Colonic mucosa (tissue), 4 donors: ENCODE results near the gene ACOXL. TPM values are rescaled to one million over a fixed set of nuclear protein-coding genes. Genes with fewer than 3 reads are reported as not detected.

Experiments used
- DNase-seq: peaks from one replicate; pipeline ENCODE4 v3.0.0-alpha.2; 2020
- H3K27ac ChIP-seq: fragments of 200-600 bp; one replicate; pipeline ENCODE4 v1.8.0; 2021
- H3K27me3 ChIP-seq: fragments of 200-600 bp; one replicate; pipeline ENCODE4 v1.8.0; 2021
- H3K36me3 ChIP-seq: fragments of 200-600 bp; one replicate; pipeline ENCODE4 v1.8.0; 2021
- H3K4me1 ChIP-seq: fragments of 200-600 bp; one replicate; pipeline ENCODE4 v1.8.0; 2021; ENCODE audit warnings: mild to moderate bottlenecking
- H3K4me3 ChIP-seq: fragments of 200-600 bp; one replicate; pipeline ENCODE4 v1.8.0; 2021
- H3K9ac ChIP-seq, 2 donors: one replicate each; pipeline ENCODE4 v1.7.0; 2013; ENCODE audit warnings: control low read depth in 2 of 2, low read depth in 2 of 2, low read length in 2 of 2
- H3K9me3 ChIP-seq: fragments of 200-600 bp; one replicate; pipeline ENCODE4 v1.8.0; 2021
- CTCF ChIP-seq: fragments of 200-600 bp; IDR thresholded peaks from one replicate; pipeline ENCODE4 v1.8.0; 2022; ENCODE audit warnings: antibody characterized with exemption, mild to moderate bottlenecking
- intact Hi-C: fragments of 100-400 bp; cut with DNase I; formaldehyde crosslinking; loops from one replicate; pipeline ENCODE4 v1.14.1; 2022
- total RNA-seq, 2 donors: library from RNA; stranded (reverse); fragmentation: NEBNext Ultra II Directional in 1 of 2; extraction: Animal tissue kit (Norgen Biotek cat#: 25700) in 1 of 2; gene quantifications; one replicate each; pipeline ENCODE4 v1.2.1, GENCODE V29; 2021
- donor health status: healthy.
- donor health status: DM: no; HTN: no; CAD: no.
- donor health status: DM: no; HTN: no; CAD: no.

Gene ACOXL
- total RNA-seq, 2 donors from 2014 or later: 0.32 to 0.82 TPM

- intact Hi-C loops: no loop called here
- no peak overlapping the region for H3K27ac ChIP-seq
- no peak overlapping the region for H3K9ac ChIP-seq
These were observed 84.3 kb downstream of the ACOXL start for GRCh38 chr2:110816404-110817365.

DNA sequence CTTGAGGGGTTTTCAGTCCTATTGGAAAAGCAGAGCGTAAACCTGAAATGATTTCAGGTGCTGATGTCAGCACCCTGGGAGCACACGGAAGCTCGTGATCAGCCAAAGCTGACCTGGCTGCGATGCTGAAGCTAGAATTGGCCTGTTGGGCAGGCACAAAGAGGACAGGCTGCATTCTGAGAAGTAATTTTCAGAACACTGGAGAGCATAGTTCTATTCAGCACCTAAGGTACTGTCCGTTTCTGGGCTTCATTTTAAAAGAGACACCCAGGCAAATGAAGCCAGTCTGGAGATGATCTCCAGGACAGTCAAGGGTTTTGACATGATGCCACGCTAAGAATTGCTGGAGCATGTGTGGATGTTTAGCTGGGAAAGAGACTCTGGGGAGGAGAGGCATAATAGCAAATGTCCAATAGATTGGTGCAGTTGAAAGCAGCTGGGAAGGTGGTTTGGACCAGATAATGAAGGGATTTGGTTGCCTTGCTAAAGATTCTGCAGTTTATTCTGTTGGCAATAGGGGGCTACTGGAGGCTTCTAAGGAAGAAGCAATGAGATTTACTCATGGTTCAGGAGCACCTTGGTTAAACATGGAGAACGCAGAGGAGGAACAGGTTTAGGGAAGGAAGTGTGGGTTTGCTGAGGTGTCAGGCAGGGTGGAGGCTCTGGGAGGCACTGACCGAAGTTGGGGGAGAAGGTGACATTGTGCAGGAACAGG lies 86.6 kb downstream of the ACOXL start:
- no peak for DNase-seq
- TF ChIP-seq CTCF: no peak
- Histone ChIP-seq H3K4me1 (no peaks in the 10 kb centered on the region), H3K9me3 (no peaks in the 10 kb centered on the region), H3K4me3 (no peak overlapping the region), H3K27ac (no peak overlapping the region), H3K27me3 (no peaks in the 10 kb centered on the region), H3K9ac (no peak overlapping the region), H3K36me3 (no peaks in the 10 kb centered on the region)
- intact Hi-C loops: no loop called here

More at GRCh38 chr2:110816404-110817365, 84.3 kb downstream of the ACOXL start:
- Histone ChIP-seq H3K27me3 (no peaks in the 10 kb centered on the region), H3K4me1 (no peaks in the 10 kb centered on the region), H3K36me3 (no peaks in the 10 kb centered on the region), H3K9me3 (no peaks in the 10 kb centered on the region), H3K4me3 (no peak overlapping the region)
- no peak for TF ChIP-seq CTCF
- no peak for DNase-seq

DNA sequence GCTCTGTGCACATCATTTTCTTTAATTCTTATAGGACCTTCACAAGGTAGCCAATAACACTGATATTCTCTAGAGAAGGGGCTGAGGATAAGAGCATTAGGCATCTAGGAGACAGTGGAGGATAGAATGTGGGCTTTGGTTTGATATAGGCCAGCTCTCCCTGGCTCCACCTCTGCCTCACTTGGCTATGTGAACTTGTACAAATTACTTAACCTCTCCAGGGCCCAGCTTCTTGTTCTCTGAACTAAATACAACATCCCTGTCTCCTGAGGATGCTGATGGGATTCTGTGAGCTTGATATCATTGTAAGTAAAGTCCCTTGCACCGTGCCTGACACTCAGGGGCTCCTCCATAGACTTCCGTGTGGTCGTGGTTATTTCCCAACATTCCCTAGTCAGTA lies 87.3 kb downstream of the ACOXL start:
- intact Hi-C loops: no loop called here
- H3K4me3 ChIP-seq: no peak overlapping the region
- no peaks in the 10 kb centered on the region for H3K36me3 ChIP-seq
- H3K9ac ChIP-seq: no peak overlapping the region
- H3K4me1 ChIP-seq: no peaks in the 10 kb centered on the region
- no peak overlapping the region for H3K27ac ChIP-seq
- no peak for DNase-seq
- no peaks in the 10 kb centered on the region for H3K9me3 ChIP-seq
- no peak for TF ChIP-seq CTCF
- no peaks in the 10 kb centered on the region for H3K27me3 ChIP-seq

GRCh38 chr2:110820128-110820527 lies 87.8 kb downstream of the ACOXL start:
- Histone ChIP-seq H3K9ac (no peak overlapping the region), H3K27me3 (no peaks in the 10 kb centered on the region), H3K9me3 (no peaks in the 10 kb centered on the region), H3K27ac (no peak overlapping the region), H3K4me3 (no peak overlapping the region), H3K36me3 (no peaks in the 10 kb centered on the region), H3K4me1 (no peaks in the 10 kb centered on the region)
- DNase-seq: no peak
- no peak for TF ChIP-seq CTCF
- intact Hi-C loops: no loop called here

GRCh38 chr2:110823165-110823564 lies 90.8 kb downstream of the ACOXL start:
- DNase-seq: no peak
- Histone ChIP-seq H3K27ac (no peak overlapping the region), H3K9ac (no peak overlapping the region), H3K9me3 (no peaks in the 10 kb centered on the region), H3K27me3 (no peaks in the 10 kb centered on the region), H3K4me3 (no peak overlapping the region), H3K4me1 (no peaks in the 10 kb centered on the region), H3K36me3 (no peaks in the 10 kb centered on the region)
- intact Hi-C loops: no loop called here
- TF ChIP-seq CTCF: no peak
